Islet precursor cell (in vitro differentiated cells): Measurements from ENCODE around the gene TAOK1.
"Not testable (repeated sequence)": the region's sequence is repeated elsewhere in the genome, so short reads cannot be mapped to it uniquely, and the experiment has no call there.

Source experiments
- DNase-seq: peaks from one replicate; pipeline ENCODE4 v3.0.0-alpha.2; 2018

TAOK1 gene

DNA sequence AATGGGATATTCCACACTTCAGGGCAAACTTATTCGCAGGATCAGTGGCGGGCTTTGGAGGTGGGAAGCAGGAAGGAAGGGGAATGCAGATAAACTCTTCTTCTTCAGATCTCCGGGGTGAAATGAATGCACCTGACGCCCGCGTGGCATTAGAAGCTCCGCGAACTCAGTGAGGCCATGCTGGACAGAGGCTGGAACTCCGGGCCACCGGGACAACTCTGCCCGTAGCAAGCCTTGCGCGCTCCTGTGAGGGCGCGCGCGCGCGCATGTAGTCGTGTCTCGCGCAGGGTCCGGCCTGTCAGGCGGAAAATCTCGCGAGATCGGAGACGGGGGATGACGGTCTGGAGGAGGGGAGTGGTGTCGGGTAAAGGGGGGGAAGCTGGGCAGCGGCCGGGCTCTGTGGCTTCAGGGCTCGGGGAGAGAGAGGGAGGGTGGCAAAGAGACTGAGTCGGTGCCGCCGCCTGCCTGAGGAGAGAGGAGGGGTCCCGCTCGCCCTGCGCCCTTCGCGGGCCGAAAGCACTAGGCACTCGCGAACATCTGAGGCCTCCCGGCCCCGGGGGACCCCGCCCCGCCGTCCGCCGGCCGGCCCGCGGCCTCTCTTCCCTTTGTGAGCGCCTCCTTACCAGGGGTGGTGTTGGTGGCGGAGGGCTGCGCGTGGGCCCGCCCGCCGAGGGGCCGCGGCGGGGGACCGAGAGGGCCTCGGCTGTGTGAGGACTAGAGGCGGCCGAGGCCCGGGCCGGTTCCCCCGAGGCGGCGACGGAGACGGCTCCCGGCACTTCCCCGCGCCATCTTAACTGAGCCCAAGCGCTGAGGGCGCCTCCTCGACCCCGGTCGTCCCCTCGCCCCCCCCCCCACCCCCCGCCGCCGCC is at the start of gene TAOK1:
TAOK1 (plus strand) TSS at position 382 of the 869 bp plus-strand sequence. CDS start 61,186 bp downstream, outside the sequence.
- peak; percentile 100 for DNase-seq

DNA sequence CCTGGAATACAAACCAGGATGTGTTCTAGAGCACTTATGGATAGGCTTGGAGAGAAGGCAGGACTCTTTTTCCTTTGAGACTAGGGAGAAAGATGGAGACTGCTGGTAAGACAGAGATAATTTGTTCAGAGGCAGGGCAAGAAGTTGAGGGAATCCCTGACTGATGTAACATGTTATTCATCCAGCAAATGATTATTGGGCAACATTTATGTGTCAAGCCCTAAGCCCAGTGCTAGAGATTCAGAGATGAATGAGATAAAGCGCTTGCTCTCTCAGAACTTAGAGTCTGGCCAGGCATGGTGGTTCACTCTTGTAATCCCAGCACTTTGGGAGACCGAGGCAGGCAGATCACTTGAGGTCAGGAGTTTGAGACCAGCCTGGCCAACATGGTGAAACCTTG is 48.4 kb upstream of the TAOK1 start:
- DNase-seq = no peak

DNA sequence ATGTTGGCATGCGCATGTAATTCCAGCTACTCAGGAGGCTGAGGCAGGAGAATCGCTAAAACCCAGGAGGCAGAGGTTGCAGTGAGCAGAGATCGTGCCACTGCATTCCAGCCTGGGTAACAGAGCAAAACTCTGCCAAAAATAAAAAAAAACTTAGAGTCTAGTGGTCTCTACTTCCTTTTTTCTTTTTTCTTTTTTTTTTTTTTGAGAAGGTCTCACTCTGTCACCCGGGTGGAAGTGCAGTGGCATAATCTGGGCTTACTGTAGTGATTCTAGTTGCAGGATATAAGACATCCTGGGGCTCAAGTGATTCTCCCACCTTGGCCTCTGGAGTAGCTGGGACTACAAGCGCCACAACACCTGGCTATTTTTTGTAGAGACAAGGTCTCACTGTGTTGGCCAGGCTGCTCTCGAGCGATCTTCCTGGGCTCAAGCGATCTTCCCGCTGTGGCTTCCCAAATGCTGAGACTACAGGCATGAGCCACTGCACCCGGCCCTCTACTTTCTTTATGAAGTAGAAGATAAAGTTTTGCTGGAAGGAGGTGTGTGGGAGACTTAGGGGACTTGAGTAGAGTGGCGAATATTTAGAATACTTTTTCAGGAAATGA is 47.9 kb upstream of the TAOK1 start:
- no peak for DNase-seq

DNA sequence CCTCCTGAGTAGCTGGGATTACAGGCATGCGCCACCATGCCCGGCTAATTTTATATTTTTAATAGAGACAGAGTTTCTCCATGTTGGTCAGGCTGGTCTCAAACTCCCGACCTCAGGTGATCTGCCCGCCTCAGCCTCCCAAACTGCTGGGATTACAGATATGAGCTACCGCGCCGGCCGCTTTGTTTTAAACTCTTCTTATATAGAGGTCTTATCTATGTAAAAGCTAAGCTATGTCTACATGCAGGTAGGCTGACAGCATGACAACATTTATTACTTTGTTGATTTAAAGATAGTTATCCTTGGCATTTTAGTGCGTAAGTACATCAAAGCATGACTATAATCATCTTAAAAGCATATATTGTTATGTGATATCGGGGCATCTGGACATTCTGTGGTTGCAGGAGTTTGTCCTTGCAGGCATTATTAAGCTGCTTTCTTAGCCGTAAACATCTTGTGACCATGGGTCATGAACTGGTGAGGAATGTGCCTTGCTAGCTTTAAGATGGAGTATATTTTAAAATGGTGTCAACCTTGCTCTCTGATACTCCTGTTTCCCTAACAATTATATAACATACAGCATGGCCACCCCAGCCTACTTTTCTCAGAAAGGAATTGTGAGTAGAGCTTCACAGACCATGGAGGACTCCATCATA is 45.8 kb upstream of the TAOK1 start:
- peak; percentile 59 for DNase-seq

DNA sequence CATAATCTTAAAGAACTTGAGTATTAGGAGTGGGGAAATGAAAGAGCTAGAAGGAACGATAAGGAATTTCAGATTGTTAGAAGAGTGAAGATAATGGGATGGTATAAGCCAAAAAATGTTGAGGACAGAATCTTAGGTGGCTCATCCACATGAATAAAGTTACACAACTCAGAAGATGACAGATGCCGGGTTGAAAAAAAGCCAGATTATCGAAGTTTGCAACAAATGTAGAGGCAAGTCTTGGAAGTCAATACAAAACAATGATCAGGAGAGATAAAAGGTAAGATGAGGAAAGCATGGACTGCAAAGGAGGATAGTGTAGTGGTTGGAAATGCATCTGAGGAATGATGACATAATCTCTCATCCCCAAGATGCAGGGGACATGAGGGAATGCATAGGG is 45.1 kb upstream of the TAOK1 start:
- no peak for DNase-seq

DNA sequence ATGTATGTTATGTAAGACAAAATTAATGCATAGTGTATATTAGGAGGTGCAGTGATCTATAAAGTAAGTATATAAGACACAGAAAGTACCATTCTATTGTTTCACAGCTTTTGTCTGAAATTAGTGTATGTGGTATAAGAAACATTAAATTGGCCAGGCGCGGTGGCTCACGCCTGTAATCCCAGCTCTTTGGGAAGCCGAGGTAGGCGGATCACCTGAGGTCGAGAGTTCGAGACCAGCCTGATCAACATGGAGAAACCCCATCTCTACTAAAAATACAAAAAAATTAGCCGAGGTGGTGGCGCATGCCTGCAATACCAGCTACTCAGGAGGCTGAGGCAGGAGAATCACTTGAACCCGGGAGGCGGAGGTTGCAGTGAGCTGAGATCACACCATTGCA is 44.7 kb upstream of the TAOK1 start:
- DNase-seq = not testable (repeated sequence)

DNA sequence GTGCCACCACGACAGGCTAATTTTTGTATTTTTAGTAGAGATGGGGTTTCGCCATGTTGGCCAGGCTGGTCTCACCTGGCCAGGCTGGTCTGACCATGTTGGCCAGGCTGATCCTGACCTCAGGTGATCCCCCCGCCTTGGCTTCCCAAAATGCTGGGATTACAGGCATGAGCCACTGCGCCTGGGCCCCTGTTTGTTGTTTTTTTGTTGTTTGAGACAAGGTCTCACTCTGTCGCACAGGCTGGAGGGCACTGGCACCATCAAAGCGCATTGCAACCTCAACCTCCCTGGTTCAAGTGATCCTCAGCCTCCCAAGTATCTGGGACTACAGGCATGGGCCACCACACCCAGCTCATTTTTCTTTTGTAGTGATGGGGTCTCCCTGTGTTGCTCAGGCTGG is 43.7 kb upstream of the TAOK1 start:
- no peak for DNase-seq

DNA sequence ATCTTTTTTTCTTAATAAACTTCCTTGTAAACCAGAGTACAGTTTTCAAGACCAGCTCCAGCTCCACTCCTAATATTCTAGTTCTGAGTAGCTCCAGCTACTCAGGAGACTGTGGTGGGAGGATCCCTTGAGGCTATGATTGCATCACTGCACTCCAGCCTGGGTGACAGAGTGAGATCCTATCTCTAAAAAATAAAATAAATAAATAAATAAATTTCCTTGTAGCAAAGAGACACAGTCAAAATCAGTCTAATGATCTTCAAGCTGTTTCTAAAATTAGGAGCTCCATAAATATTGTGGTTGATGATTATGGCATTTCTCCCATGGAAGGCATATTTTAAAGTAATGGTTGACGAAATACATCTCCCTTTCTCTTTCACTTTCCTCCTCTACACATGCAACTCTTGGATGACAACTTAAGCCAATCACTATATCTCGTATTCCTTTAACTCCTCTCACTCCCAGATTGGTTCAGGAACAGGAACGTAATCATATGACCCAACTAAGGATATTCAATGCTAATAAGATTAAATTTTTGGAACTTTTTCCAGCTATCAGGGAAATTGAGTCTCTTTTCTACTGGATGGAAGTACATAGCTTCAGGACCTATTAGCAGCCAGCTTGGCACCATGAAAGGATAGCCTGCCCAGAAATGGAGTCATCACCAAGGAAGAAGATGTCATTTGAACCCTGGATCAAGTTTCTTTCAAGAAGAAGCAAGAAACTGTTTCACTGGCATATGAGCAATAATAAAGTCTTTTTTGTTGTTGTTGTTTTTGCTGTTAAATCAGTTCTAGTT is 42.1 kb upstream of the TAOK1 start:
- peak; percentile 65 for DNase-seq

DNA sequence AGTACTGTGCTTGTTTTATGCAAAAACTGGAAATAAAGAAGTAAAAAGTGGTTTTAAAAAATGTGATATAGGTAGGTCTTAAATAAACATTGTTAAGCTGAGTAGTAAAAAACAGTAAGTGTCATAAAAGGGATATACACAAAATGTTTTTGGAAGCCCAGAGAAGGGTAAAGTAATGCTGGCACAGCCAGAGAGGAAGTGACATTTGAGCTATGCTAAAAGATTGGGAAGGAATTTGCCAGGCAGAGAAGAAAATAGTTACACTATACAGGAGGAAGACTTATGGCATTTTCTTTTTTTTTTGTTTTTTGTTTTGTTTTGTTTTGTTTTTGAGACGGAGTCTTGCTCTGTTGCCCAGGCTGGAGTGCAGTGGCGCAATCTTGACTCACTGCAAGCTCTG is 40.8 kb upstream of the TAOK1 start:
- DNase-seq = no peak

DNA sequence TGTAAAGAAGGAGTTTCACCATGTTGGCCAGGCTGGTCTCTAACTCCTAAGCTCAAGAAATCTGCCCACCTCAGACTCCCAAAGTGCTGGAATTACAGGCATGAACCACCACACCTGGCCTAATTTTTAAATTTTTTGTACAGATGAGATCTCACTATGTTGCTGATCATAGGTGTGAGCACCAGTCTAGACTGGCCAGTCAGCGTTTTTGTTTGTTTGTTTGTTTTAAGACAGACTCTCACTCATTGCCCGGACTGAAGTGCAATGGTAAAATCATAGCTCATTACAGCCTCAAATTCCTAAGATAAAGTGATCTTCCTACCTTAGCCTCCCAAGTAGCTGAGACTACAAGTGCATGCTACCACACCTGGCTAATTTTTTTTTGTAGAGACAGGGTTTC is 38.0 kb upstream of the TAOK1 start:
- DNase-seq = no peak

DNA sequence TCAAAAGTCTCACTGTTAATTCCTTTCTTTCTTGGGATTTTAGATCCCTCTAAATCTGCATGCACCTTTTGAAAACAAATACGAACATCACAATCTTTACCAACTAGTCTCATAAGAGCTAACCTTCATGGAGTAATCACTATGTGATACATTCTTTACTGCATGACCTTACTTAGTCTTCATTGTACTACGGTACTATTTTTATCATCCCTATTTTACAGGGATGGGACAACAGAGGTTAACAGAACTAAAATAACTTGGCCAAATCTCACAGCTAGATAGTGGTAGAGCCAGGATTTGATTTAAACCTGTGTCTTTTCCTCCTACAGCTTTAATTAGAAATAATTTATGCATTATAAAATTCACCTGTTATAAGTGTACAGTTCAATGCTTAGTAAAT is 32.9 kb upstream of the TAOK1 start:
- no peak for DNase-seq

DNA sequence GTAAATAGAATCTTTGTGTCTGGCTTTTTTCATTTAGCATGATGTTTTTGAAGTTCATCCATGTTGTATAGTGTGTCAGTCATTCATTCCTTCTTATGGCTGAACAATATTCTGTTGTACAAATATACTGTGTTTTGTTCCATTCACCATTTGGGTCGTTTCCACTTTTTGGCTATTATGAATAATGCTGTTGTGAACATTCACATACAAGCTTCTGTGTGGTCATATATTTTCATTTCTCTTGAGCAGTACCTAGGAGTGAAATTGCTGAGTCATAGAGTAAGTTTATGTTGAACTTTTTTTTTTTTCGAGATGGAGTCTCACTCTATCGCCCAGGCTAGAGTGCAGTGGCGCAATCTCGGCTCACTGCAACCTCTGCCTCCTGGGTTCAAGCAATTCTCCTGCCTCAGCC is 32.3 kb upstream of the TAOK1 start:
- no peak for DNase-seq

DNA sequence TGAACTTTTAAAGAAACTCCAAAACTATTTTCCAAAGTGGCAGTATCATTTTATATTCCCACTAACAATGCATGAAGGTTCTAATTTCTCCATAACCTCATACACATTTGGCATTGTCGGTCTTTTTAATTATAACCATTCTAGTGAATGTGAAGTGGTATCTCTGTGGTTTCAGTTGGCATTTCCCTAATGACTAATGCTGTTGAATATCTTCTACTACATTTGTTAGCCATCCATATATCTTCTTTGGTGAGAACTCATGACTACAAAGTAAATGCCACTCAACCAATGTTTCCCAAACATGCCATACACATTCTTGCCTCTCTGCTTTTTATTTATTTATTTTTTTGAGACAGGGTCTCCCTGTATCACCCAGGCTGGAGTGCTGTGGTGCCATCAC is 31.7 kb upstream of the TAOK1 start:
- no peak for DNase-seq

DNA sequence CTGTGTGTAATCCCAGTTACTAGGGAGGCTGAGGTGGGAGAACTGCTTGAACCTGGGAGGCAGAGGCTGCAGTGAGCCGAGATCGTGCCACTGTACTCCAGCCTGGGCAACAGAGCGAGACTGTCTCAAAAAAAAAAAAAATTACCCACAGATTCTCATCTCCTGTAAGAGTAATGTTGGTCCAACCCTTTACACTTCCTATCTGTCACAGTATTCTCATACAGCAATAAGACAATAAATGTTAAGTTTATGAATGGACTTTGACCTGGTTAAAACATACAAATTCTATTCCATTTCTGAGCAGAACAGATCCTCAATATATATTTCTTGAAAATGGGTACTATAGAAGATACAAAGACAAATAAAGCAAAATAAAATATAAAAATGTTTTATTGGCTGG is 30.4 kb upstream of the TAOK1 start:
- no peak for DNase-seq

DNA sequence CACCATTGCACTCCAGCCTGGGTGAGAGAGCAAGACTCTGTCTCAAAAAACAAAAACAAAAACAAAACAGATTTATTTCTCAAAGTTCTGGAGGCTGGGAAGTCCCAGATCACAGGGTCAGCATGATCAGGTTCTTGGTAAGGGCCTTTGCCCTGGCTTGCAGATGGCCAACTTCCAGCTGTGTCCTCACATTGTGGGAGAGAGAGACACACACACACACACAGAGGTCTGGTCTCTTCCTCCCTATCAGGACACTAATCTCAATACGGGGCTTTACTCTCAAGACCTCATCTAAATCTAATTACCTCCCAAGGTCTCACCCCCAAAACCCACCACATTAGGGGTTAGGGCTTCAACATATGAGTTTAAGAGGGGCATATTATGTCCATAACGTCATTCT is 26.4 kb upstream of the TAOK1 start:
- DNase-seq = no peak

DNA sequence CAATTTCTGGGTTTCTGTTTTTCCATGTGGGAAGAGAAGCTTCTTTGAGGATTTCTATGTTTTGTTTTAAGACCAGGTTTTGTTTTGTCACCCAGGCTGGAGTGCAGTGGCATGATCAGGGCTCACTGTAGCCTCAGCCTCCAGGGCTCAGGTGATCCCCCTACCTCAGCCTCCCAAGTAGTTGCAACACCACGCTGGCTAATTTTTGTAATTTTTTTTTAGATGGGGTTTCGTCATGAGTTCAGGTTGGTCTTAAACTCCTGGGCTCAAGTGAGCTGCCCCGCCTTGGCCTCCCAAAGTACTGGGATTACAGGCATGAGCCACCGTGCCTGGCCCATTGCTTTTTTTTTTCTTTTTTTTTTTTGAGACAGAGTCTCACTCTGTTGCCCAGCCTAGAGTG is 25.5 kb upstream of the TAOK1 start:
- no peak for DNase-seq

DNA sequence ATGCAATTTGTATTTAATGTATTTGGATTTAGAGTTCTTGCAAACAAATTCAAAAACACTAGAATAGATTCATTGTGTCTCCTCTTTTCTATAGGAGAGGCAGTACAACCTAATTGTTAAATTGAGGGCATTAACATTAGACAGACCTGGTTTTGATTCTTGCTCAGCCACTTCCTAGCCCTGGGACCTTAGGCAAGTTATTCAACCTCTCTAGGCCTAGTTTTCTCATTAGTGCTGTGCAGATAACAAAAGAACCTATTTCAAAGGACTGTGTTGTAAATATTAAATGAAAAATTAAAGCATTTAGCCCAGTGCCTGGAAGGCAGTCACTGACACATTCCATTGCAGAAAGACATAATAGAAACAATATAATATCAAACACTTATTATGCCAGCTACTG is 22.0 kb upstream of the TAOK1 start:
- DNase-seq = no peak

DNA sequence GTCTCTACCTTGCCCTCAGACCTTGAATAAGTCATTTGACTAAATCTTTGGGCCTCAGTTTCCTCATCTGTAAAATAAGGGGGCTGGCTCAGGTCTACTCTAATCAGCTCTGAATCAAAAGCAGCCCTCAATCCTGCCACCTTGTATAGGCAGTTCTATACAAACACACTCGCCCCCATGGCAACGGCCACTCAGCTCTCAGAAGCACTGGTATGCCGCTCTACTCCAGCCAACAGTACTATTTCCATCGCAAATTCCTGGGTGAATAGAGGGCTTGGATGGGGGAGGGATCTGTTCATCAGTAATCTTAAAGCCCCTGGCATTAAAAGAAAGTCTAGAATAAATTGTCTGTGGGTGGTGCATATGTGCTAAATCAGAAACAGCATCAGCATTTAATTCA is 21.2 kb upstream of the TAOK1 start:
- peak; percentile 76 for DNase-seq

DNA sequence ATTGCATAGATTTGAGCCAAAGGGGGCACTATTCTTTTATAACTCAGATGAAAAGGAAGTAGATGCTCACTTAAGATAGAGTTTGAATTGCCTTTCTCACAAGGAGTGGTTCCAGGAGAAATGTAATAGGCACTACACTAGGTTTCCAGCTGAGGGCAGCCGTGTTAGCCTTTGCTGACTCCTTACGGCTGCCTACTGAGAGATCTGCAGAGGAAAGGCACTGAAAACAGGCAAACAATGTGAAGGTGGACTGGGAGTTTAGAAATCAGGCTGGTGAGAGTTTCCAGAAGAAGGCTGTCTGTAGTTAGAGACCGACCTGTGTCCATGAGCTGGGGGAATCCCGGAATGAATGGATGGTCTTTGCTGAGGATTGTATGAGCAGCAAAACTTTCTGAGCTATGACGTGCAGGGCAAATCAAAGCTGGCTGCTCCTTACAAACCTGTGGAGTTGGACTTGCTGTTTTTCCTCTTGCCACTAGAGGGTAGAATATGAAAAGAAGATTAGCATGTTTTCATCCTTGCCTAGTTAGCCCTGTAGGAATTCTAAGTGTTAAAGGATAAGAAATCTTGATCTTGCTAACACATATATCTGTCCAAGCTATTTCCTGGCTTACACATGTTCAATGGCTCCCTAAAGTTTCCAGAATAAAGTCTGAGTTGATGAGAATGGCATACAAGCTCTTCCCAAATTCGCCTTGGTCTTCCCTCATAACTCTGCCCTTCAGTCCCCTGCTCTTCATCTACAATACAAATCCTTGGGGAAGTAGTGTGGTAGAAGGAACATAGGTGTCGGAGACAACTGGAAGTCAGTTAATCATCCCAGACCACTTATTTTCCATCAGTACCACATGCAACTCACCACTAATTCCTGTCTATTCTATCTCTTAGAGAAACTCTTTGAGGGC is 20.1 kb upstream of the TAOK1 start:
- DNase-seq = peak; percentile 93

DNA sequence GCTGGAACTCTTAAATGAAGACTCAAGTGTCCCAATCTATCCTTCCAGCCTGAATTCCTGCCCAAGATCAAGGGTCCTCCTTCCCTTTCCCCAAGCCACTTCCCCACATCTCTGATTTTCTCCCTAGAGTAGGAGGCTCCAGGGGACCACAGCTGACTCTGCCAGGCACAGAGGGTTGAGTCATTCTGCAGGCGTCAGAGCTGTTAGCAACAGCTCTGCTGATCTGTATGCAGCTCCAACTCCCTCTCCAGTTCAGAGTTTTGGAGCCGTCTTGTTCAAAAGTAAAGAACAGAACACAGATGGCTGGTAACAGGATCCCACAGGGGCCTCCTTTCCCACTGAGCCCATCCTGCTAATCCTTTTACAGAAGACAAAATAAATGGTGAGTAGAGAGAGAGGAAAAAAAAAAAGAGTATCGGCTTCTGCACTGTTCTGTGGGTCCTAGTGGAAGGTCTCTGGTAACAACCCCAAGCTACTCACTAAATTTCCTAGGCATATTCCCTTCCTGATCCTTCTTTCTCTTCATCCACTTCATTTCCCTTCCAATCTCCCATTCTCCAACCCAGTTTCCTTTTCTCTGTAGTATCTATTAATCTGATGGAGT is 13.4 kb upstream of the TAOK1 start:
- peak; percentile 89 for DNase-seq

DNA sequence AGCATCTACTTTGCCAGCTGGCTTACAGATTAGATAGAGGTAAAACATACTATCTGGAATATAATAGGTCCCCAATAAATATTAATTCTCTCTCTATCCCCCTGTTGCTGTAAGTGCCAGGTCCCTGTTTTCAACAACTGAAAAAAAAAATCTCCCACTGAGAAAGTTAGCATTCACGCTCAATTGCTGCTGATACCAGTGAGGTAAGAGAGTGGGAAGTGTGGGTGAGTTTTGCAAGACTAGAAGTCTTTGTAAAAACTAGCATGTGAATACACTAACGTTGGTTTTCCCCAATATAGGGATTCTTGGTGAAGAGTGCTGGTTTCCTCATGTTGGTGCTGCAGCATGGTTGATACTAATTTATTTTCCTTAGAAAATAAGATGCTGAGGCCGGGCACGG is 11.7 kb upstream of the TAOK1 start:
- DNase-seq = peak; percentile 24
